Limb (tissue), 2 donors: ENCODE data around the gene AGBL1.
A peak's percentile ranks its signal among the peaks of the same experiment; 100 is the strongest.
"Not testable (repeated sequence)": the region's sequence is repeated elsewhere in the genome, so short reads cannot be mapped to it uniquely, and the experiment has no call there.

Source experiments
- DNase-seq, 2 donors: peaks; one replicate each; pipeline ENCODE4 v3.0.0-alpha.2; 2016; ENCODE audit errors: extremely low spot score in 2 of 2

AGBL1 gene

GRCh38 chr15:86916671-86917360 lies 837.1 kb downstream of the AGBL1 start:
- peak in 1 of 2 donors; percentile 53 for DNase-seq

- DNase-seq, result no peak
Measured at GRCh38 chr15:86917361-86917671, 837.6 kb downstream of the AGBL1 start.

GRCh38 chr15:86919581-86919980 lies 839.9 kb downstream of the AGBL1 start:
- no peak for DNase-seq

GRCh38 chr15:86929461-86929860 lies 849.8 kb downstream of the AGBL1 start:
- DNase-seq, result no peak

- no peak for DNase-seq
Measured at GRCh38 chr15:86932456-86932855, 852.8 kb downstream of the AGBL1 start.

GRCh38 chr15:86935841-86936240 lies 856.2 kb downstream of the AGBL1 start:
- no peak for DNase-seq

GRCh38 chr15:86942285-86942684 lies 862.6 kb downstream of the AGBL1 start:
- DNase-seq, result no peak

- DNase-seq, result no peak
Measured at GRCh38 chr15:86948719-86949118, 869.0 kb downstream of the AGBL1 start.

GRCh38 chr15:86959254-86959653 lies 879.6 kb downstream of the AGBL1 start:
- no peak for DNase-seq

- no peak for DNase-seq
Measured at GRCh38 chr15:86961669-86962068, 882.0 kb downstream of the AGBL1 start.

- no peak for DNase-seq
Measured at GRCh38 chr15:86964271-86964670, 884.6 kb downstream of the AGBL1 start.

- DNase-seq, result no peak
Measured at GRCh38 chr15:86968244-86968643, 888.6 kb downstream of the AGBL1 start.

- DNase-seq, result no peak
Measured at GRCh38 chr15:86969364-86969763, 889.7 kb downstream of the AGBL1 start.

- no peak for DNase-seq
Measured at GRCh38 chr15:86973284-86973844, 893.7 kb downstream of the AGBL1 start.

- no peak for DNase-seq
Measured at GRCh38 chr15:86988033-86988432, 908.4 kb downstream of the AGBL1 start.

GRCh38 chr15:87021751-87022150 lies 942.1 kb downstream of the AGBL1 start:
- DNase-seq, result no peak

- no peak for DNase-seq
Measured at GRCh38 chr15:87031540-87032230, 952.0 kb downstream of the AGBL1 start.

GRCh38 chr15:87032295-87032694 lies 952.6 kb downstream of the AGBL1 start:
- DNase-seq, result no peak

- DNase-seq, result no peak
Measured at GRCh38 chr15:87033056-87033455, 953.4 kb downstream of the AGBL1 start.

GRCh38 chr15:87034886-87035285 lies 955.2 kb downstream of the AGBL1 start:
- DNase-seq, result no peak

GRCh38 chr15:87038404-87038803 lies 958.7 kb downstream of the AGBL1 start:
- DNase-seq, result no peak

GRCh38 chr15:87042619-87043018 lies 962.9 kb downstream of the AGBL1 start:
- not testable (repeated sequence) for DNase-seq

- DNase-seq, result no peak
Measured at GRCh38 chr15:87045746-87046145, 966.1 kb downstream of the AGBL1 start.
